GM15510 (cell line): ENCODE data around the gene DLX4.

Experiments
- POLR2A ChIP-seq: IDR thresholded peaks from 3 replicates; pipeline ENCODE4 v1.6.1; 2011; ENCODE audit warnings: borderline replicate concordance; ENCODE audit not compliant: insufficient read length; ENCODE audit errors: extremely low read depth

Gene DLX4

GRCh38 chr17:49996495-49997300 lies 27.7 kb downstream of the DLX4 start:
- TF ChIP-seq POLR2A = no peak

- no peak for TF ChIP-seq POLR2A
Observed at GRCh38 chr17:49997301-49997650, 28.3 kb downstream of the DLX4 start.

- no peak for TF ChIP-seq POLR2A
Observed at GRCh38 chr17:49997773-49998703, 29.0 kb downstream of the DLX4 start.

GRCh38 chr17:49998836-49999511 lies 30.0 kb downstream of the DLX4 start:
- TF ChIP-seq POLR2A = no peak

- TF ChIP-seq POLR2A = no peak
Observed at GRCh38 chr17:50003911-50004310, 34.9 kb downstream of the DLX4 start.

GRCh38 chr17:50009282-50009681 lies 40.3 kb downstream of the DLX4 start:
- no peak for TF ChIP-seq POLR2A

- TF ChIP-seq POLR2A = no peak
Observed at GRCh38 chr17:50013079-50013478, 44.1 kb downstream of the DLX4 start.

- TF ChIP-seq POLR2A = no peak
Observed at GRCh38 chr17:50014471-50015088, 45.6 kb downstream of the DLX4 start.

- no peak for TF ChIP-seq POLR2A
Observed at GRCh38 chr17:50015146-50015545, 46.2 kb downstream of the DLX4 start.

- no peak for TF ChIP-seq POLR2A
Observed at GRCh38 chr17:50018909-50019308, 49.9 kb downstream of the DLX4 start.

GRCh38 chr17:50020841-50021599 lies 52.0 kb downstream of the DLX4 start:
- no peak for TF ChIP-seq POLR2A

- no peak for TF ChIP-seq POLR2A
Observed at GRCh38 chr17:50021681-50022370, 52.8 kb downstream of the DLX4 start.

GRCh38 chr17:50022463-50023130 lies 53.6 kb downstream of the DLX4 start:
- no peak for TF ChIP-seq POLR2A
